Measurements from ENCODE around the gene EPC2. TPM values are rescaled to one million over a fixed set of nuclear protein-coding genes. Genes with fewer than 3 reads are reported as not detected.
"Not testable (repeated sequence)": the region's sequence is repeated elsewhere in the genome, so short reads cannot be mapped to it uniquely, and the experiment has no call there.

EPC2 gene
- total and polyA plus RNA-seq, 3 donors from 2014 or later: 22.5 to 53.1 (median 41.7) TPM

- Histone ChIP-seq H3K4me3 (no peak overlapping the region), H3K9me3 (no peaks in the 10 kb centered on the region), H3K36me3 (ENCODE audit: low read depth, missing control alignments) (no peaks in the 10 kb centered on the region), H3K27ac (no peak overlapping the region), H3K4me1 (peaks cover 19% of the 10 kb centered on the region), H3K27me3 (no peaks in the 10 kb centered on the region)
- intact Hi-C loops (cut with DNase I; ENCODE audit: low total_unique reads): no loop called here
- DNase-seq: no peak
- WGBS, 2 donors: 44% methylated on average over 2 of the region's 2 CpGs
- TF ChIP-seq POLR2A (IDR thresholded peaks at IDR 0.05): no peak
- TF ChIP-seq CTCF (IDR thresholded peaks at IDR 0.05): no peak
These were observed 8.9 kb downstream of the EPC2 start for GRCh38 chr2:148653437-148653836.

GRCh38 chr2:148654435-148654834 is 9.9 kb downstream of the EPC2 start:
- DNase-seq: peak; percentile 34
- Histone ChIP-seq H3K9me3 (no peaks in the 10 kb centered on the region), H3K27me3 (no peaks in the 10 kb centered on the region), H3K4me3 (no peak overlapping the region), H3K36me3 (ENCODE audit: low read depth, missing control alignments) (no peaks in the 10 kb centered on the region), H3K27ac (no peak overlapping the region), H3K4me1 (peaks cover 14% of the 10 kb centered on the region)
- TF ChIP-seq CTCF (IDR thresholded peaks at IDR 0.05): no peak
- TF ChIP-seq POLR2A (IDR thresholded peaks at IDR 0.05): no peak
- WGBS, 2 donors: 58 to 81% methylated on average over 6 of the region's 6 CpGs
- intact Hi-C loops (cut with DNase I; ENCODE audit: low total_unique reads): no loop called here

GRCh38 chr2:148656516-148656915 is 12.0 kb downstream of the EPC2 start:
- no peak overlapping the region for H3K27ac ChIP-seq
- no peaks in the 10 kb centered on the region for H3K9me3 ChIP-seq
- H3K27me3 ChIP-seq: no peaks in the 10 kb centered on the region
- peaks cover 14% of the 10 kb centered on the region for H3K4me1 ChIP-seq
- whole genome bisulfite sequencing, 2 donors: 78 to 81% methylated on average over 1 of the region's 1 CpG
- no peaks in the 10 kb centered on the region for H3K36me3 ChIP-seq (ENCODE audit: low read depth, missing control alignments)
- TF ChIP-seq POLR2A (IDR thresholded peaks at IDR 0.05): no peak
- TF ChIP-seq CTCF (IDR thresholded peaks at IDR 0.05): no peak
- intact Hi-C loops (cut with DNase I; ENCODE audit: low total_unique reads): no loop called here
- no peak overlapping the region for H3K4me3 ChIP-seq
- no peak for DNase-seq

- no peak for DNase-seq
- Histone ChIP-seq H3K9me3 (no peaks in the 10 kb centered on the region), H3K4me1 (peaks cover 9% of the 10 kb centered on the region), H3K27ac (no peak overlapping the region), H3K4me3 (no peak overlapping the region), H3K36me3 (ENCODE audit: low read depth, missing control alignments) (no peaks in the 10 kb centered on the region), H3K27me3 (no peaks in the 10 kb centered on the region)
- 66 to 74% methylated on average over 2 of the region's 2 CpGs for WGBS, 2 donors
- TF ChIP-seq POLR2A (IDR thresholded peaks at IDR 0.05) (no peak), CTCF (IDR thresholded peaks at IDR 0.05) (no peak)
- intact Hi-C loops (cut with DNase I; ENCODE audit: low total_unique reads): no loop called here
These were observed 14.5 kb downstream of the EPC2 start for GRCh38 chr2:148658807-148659722.

- intact Hi-C loops (cut with DNase I; ENCODE audit: low total_unique reads): no loop called here
- no peaks in the 10 kb centered on the region for H3K36me3 ChIP-seq (ENCODE audit: low read depth, missing control alignments)
- H3K4me1 ChIP-seq: peaks cover 9% of the 10 kb centered on the region
- no peak for TF ChIP-seq POLR2A (IDR thresholded peaks at IDR 0.05)
- no peak for TF ChIP-seq CTCF (IDR thresholded peaks at IDR 0.05)
- H3K4me3 ChIP-seq: no peak overlapping the region
- H3K27ac ChIP-seq: no peak overlapping the region
- no peak for DNase-seq
- H3K27me3 ChIP-seq: no peaks in the 10 kb centered on the region
- no peaks in the 10 kb centered on the region for H3K9me3 ChIP-seq
These were observed 16.4 kb downstream of the EPC2 start for GRCh38 chr2:148660999-148661398.

- H3K9me3 ChIP-seq; intact Hi-C loops (cut with DNase I; ENCODE audit: low total_unique reads); DNase-seq; H3K36me3 ChIP-seq (ENCODE audit: low read depth, missing control alignments); H3K4me1 ChIP-seq; H3K4me3 ChIP-seq; H3K27me3 ChIP-seq; H3K27ac ChIP-seq: not testable (repeated sequence)
- WGBS, 2 donors: 94 to 96% methylated on average over 8 of the region's 8 CpGs
These were observed 17.8 kb downstream of the EPC2 start for GRCh38 chr2:148662332-148662731.

Measured in testis (tissue), 3 donors.